Measurements from ENCODE around the gene ADAMTS16.
A peak's percentile ranks its signal among the peaks of the same experiment; 100 is the strongest.

Gene ADAMTS16

GRCh38 chr5:5317976-5318375 lies 177.8 kb downstream of the ADAMTS16 start:
- no peak for DNase-seq

- no peak for DNase-seq
Observed at GRCh38 chr5:5318426-5319190, 178.5 kb downstream of the ADAMTS16 start.

DNA sequence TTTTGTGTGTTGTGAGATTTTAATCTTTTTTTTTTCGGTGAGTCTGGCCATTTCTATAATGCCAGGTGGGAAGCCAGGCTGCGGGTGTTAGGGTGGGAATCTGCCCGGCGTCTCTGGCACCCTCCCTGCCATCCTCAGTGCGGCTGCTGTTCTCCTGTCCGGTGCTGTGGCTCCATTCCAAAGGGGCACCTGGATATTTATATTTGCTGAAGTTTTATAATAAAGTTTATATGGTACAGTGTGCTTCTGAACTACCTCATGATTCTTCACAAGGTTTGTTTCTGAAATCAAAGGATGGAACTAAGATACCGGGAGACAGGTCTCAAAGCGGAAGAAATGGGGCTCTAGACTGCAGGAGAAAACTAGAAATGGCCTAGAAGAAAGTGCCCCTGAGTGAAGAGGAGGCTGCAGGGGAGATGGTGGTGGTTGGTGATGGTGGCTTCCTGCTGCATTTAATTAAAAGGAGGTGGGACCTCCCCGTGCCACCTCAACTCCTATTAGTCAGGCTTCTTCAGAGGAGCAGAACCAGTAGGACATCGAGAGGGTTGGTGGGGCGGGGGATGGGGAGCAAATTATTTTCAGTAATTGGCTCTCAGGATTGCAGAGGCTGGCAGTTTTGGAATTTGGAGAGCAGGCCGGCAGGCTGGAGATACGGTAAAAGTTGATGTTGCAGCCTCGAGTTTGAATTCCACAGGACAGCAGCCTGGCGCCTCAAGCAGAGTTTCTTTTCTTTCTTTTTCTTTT lies 180.1 kb downstream of the ADAMTS16 start:
- no peak for DNase-seq

GRCh38 chr5:5321137-5321536 lies 181.0 kb downstream of the ADAMTS16 start:
- DNase-seq = no peak

DNA sequence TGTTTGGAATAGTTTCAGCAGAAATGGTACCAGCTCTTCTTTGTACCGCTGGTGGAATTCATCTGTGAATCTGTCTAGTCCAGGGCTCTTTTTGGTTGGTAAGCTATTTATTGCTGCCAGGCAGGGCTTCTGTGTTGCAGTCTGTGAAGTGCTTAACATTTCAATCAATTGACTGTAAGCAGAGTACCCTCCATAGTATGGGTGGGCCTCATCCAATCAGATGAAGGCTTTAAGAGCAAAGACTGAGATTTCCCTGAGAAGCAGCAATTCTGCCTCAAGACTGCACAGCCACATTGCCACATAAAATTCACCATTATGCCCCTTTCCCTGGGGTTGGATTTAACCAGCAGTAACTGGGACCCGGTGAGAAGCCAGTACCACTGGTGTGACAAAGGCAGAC lies 183.4 kb downstream of the ADAMTS16 start:
- no peak for DNase-seq

DNA sequence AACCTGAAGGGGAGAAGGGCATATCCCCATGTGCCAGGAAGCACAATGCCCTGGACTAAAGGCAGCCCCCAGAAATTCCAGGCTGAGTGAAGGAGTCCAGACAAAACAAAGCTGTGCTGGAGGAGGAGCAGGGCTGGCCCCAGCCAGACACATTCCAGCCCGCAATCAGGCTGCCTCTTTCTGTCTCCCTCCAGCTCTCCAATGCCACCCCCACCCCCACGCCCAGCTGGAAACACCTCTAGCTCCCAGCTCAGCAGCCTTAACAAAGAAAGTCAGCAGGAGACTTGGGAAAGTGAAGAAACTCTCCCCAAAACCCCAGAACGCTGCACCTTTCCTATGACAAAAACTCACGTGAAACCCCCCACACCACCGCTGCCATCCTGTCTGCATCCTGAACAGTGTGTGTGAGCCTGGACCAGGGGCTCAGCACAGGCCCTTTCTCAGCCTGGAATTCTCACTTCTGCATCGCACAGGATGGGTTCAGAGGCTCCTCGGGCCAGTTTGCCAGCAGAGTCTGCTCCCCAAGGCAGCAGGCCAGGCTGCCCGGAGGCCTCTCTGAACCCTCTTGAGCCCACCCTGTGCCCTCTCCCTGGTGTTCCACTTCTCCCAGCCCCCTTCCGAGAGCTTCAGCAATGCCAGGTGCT lies 186.1 kb downstream of the ADAMTS16 start:
- DNase-seq = no peak

GRCh38 chr5:5327126-5327525 lies 187.0 kb downstream of the ADAMTS16 start:
- no peak for DNase-seq

GRCh38 chr5:5330728-5331452 lies 190.8 kb downstream of the ADAMTS16 start:
- no peak for DNase-seq

DNA sequence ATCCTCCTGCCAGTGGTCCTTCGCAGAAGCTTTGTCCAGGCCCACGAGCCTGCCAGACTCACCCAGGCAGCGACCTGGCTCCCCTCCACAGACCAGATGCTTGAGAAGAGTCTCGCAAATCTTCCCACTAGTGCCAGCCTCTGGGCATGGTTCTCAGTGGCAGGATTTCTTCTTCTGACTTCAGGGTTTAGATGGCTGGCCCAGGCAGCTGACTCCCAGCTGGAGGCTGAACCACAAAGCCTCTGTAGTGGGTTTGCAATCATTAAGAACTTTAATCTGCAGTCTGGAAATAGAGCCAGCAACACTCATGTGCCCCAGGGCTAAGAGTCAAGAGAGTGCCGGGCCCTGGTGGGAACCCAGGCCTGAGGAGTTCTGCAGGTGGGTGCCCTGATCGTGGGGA lies 191.7 kb downstream of the ADAMTS16 start:
- no peak for DNase-seq

DNA sequence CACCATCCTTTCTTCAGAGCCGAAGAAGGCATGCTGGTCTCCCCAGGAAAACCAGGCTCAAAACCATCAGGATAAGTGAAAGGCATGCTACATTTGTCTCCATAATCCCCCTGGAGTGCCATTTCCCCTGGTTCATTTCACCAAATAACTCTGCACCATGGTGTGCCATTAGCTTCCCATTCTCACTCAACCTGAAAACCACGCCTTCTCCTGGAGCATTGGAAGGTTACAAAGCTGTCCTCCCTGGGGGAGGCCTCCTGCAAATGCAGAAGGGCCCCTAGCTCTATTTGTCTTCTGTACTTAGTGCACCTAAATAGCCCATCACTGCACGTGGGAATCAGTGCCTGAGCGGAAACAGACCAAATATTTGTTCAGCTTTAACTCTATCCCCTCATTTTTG lies 192.2 kb downstream of the ADAMTS16 start:
- DNase-seq = peak; percentile 36

- DNase-seq = no peak
Observed at GRCh38 chr5:5335107-5335506, 195.0 kb downstream of the ADAMTS16 start.

DNA sequence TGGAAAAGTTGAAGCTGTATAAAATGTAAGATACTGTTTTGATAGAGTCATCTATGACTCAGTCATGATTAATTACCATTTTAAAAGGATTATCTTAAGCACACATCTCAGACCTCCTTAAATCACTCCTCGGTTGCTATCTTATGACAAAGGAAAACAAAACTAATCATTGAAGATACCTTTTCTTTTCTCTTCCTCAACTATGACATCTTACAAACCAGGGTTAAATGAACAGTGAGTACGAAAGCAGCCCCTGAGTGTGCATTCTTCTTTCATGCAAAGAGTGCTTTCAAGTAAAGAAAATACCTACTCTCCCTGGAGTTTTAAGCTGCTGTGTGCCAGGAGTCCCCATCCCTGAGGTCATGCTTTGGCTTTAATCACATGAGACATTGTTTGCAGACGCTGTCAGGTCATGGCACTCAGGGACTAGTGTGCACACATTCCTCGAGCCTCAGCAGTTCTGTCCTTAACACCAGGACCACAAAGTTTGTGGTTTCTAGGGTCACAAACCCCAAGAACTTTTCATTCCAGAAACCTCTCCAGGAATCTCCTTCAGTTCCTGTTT lies 195.7 kb downstream of the ADAMTS16 start:
- DNase-seq = no peak

GRCh38 chr5:5339257-5339656 lies 199.1 kb downstream of the ADAMTS16 start:
- no peak for DNase-seq

- DNase-seq = no peak
Observed at GRCh38 chr5:5340206-5340729, 200.1 kb downstream of the ADAMTS16 start.

GRCh38 chr5:5341531-5342292 lies 201.6 kb downstream of the ADAMTS16 start:
- no peak for DNase-seq

- DNase-seq = no peak
Observed at GRCh38 chr5:5342784-5343183, 202.7 kb downstream of the ADAMTS16 start.

GRCh38 chr5:5343568-5343967 lies 203.4 kb downstream of the ADAMTS16 start:
- DNase-seq = no peak

DNA sequence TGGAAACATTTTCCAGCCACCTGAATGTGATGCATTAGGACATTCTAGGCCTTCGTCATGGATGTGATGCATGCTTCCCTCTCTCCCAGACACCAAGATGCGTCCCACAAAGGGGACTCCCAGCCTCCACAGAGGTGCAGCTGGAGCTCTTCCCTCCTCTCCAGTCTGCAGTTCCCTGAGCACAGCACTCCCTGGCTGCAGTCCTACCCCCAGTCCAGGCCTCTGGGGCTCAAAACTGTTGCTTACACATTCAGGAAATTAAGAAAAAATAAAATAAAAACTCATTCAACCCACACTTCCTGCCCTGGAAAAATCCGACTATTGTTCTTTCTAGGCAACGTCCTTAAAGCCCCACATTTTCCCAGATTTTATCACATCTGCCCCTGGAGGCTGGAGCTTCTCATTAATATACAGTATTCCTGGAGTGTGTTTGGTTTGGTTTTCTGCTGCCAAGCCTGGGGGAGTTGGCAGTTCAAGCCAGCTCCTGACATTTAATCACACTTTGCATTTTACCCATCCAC lies 204.0 kb downstream of the ADAMTS16 start:
- no peak for DNase-seq

DNA sequence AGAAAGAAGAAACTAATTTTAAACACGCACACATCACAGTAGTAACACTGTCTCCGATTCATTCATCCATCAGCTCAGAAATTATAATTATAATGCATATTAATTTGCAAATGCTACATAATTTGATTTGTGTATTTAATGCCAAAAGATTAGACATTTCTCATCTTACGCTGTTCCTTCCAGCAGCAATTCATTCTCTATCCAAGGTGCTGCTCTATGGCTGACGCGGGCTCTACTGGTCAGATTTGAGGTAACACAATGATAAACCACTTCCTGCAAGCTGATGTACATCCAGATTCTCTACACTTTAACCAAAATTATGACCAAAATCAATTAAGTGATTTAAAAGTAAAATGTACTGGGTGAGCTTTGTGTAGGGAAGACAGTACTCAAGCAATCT lies 204.5 kb downstream of the ADAMTS16 start:
- DNase-seq = no peak

DNA sequence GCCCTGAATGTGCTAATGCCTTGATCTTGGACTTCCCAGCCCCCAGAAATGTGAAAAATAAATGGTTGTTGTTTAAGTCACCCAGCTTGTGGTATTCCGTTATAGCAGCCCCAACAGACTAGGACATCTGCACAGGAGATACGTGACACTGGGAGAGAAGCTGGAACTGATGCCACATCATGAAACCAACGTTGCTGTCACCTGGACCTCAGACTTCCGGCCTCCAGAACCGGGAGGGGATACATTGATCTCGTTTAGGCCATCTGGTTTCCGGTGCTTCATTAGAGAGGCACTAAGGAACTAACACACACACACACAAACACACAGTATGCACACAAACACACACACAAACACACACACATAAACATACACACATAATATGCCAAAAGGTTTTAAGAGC lies 207.3 kb downstream of the ADAMTS16 start:
- no peak for DNase-seq

GRCh38 chr5:5348135-5348534 lies 208.0 kb downstream of the ADAMTS16 start:
- DNase-seq = no peak

GRCh38 chr5:5348576-5348975 lies 208.4 kb downstream of the ADAMTS16 start:
- DNase-seq = no peak

Measured in NCI-H2029 treated with DMSO at 0.1 percent for 48 hours (cell line).